Body of pancreas (tissue), 4 donors: ENCODE measurements around the gene SCO1.

Experiments used
- CTCF ChIP-seq, 7 experiments: fragments of 450-650 bp in 4 of 7; fragments of 200-600 bp in 3 of 7; sonication (generic) in 3 of 7; IDR thresholded peaks; one replicate each; pipeline ENCODE4 v1.5.1; 2016 to 2019; ENCODE audit warnings: antibody characterized with exemption in 7 of 7
- POLR2A ChIP-seq, 3 donors: fragments of 450-650 bp; IDR thresholded peaks; one replicate each; pipeline ENCODE4 v1.6.1; 2016; ENCODE audit warnings: antibody characterized with exemption in 3 of 3, mild to moderate bottlenecking in 2 of 3

- TF ChIP-seq CTCF (IDR thresholded peaks at IDR 0.05) (no peak), POLR2A (IDR thresholded peaks at IDR 0.05) (no peak)
Observed at GRCh38 chr17:10648381-10648780, 49.0 kb downstream of the SCO1 start.
